WTC11 (cell line): ENCODE measurements around the gene PDIA2. TPM values are rescaled to one million over a fixed set of nuclear protein-coding genes. Genes with fewer than 3 reads are reported as not detected.
A peak's percentile ranks its signal among the peaks of the same experiment; 100 is the strongest.

Experiments used
- ATAC-seq: fragments of 200-7000 bp; cut with Tn5 transposase; 2 replicates; pipeline ENCODE4 v1.10.0; 2021; ENCODE audit warnings: mild to moderate bottlenecking, moderate library complexity
- CTCF ChIA-PET: fragments of 300-600 bp; sonication (Branson Sonifier 250); formaldehyde crosslinking; loops from one replicate; lab custom pipeline; 2021; ENCODE audit warnings: antibody characterized with exemption; lab: Charles Lee
- POLR2A ChIA-PET: fragments of 350-600 bp; sonication (Branson Sonifier 250); formaldehyde crosslinking; loops from one replicate; lab custom pipeline; 2021; ENCODE audit warnings: antibody characterized with exemption; lab: Charles Lee
- DNase-seq: peaks from one replicate; pipeline ENCODE4 v3.0.0; 2021; ENCODE audit warnings: low spot score
- H3K27ac Mint-ChIP-seq: 2 replicates; pipeline ENCODE4 v1.8.0; 2021; ENCODE audit warnings: mixed read lengths
- H3K27me3 Mint-ChIP-seq: 2 replicates; pipeline ENCODE4 v1.8.0; 2021; ENCODE audit warnings: low read depth, mild to moderate bottlenecking, moderate library complexity, mixed read lengths
- H3K36me3 Mint-ChIP-seq: 2 replicates; pipeline ENCODE4 v1.8.0; 2021; ENCODE audit warnings: mixed read lengths
- H3K4me1 Mint-ChIP-seq: 2 replicates; pipeline ENCODE4 v1.8.0; 2022; ENCODE audit warnings: mixed read lengths
- H3K4me3 Mint-ChIP-seq: 2 replicates; pipeline ENCODE4 v1.8.0; 2021; ENCODE audit warnings: mild to moderate bottlenecking, moderate library complexity, mixed read lengths
- H3K9me3 Mint-ChIP-seq: 2 replicates; pipeline ENCODE4 v1.8.0; 2021; ENCODE audit warnings: mixed read lengths
- ATF2 ChIP-seq: sonication (generic); formaldehyde crosslinking; IDR thresholded peaks from 2 replicates; pipeline ENCODE4 v1.8.1; 2022; ENCODE audit warnings: low read depth, missing genetic modification reagents, borderline replicate concordance
- ATF6 ChIP-seq: sonication (generic); formaldehyde crosslinking; IDR thresholded peaks from 2 replicates; pipeline ENCODE4 v1.8.1; 2023; ENCODE audit warnings: mild to moderate bottlenecking, missing genetic modification reagents
- CBFB ChIP-seq: sonication (generic); formaldehyde crosslinking; IDR thresholded peaks from 2 replicates; pipeline ENCODE4 v1.8.1; 2022; ENCODE audit warnings: mild to moderate bottlenecking, low read depth, missing genetic modification reagents
- CREB1 ChIP-seq: sonication (generic); formaldehyde crosslinking; IDR thresholded peaks from 2 replicates; pipeline ENCODE4 v1.8.0; 2023; ENCODE audit warnings: mild to moderate bottlenecking, missing genetic modification reagents
- CREM ChIP-seq: sonication (generic); formaldehyde crosslinking; IDR thresholded peaks from 2 replicates; pipeline ENCODE4 v1.8.1; 2022; ENCODE audit warnings: mild to moderate bottlenecking, missing genetic modification reagents, moderate library complexity
- E2F4 ChIP-seq: sonication (generic); formaldehyde crosslinking; IDR thresholded peaks from 2 replicates; pipeline ENCODE4 v1.8.1; 2022; ENCODE audit warnings: low read depth, mild to moderate bottlenecking, moderate library complexity, missing genetic modification reagents, borderline replicate concordance
- ELF4 ChIP-seq: sonication (generic); formaldehyde crosslinking; IDR thresholded peaks from 2 replicates; pipeline ENCODE4 v1.8.1; 2022; ENCODE audit warnings: low read depth, mild to moderate bottlenecking, moderate library complexity, missing genetic modification reagents
- ESRRA ChIP-seq: sonication (generic); formaldehyde crosslinking; IDR thresholded peaks from 2 replicates; pipeline ENCODE4 v1.8.1; 2022; ENCODE audit warnings: mild to moderate bottlenecking, missing genetic modification reagents, borderline replicate concordance
- FOXJ3 ChIP-seq: sonication (generic); formaldehyde crosslinking; IDR thresholded peaks from 2 replicates; pipeline ENCODE4 v1.9.0; 2021; ENCODE audit warnings: missing genetic modification reagents, mild to moderate bottlenecking, borderline replicate concordance
- GRHL2 ChIP-seq: fragments of 250-450 bp; sonication (Bioruptor Pico); IDR thresholded peaks from 2 replicates; pipeline ENCODE4 v1.8.0; 2022; ENCODE audit warnings: mild to moderate bottlenecking, moderate library complexity; ENCODE audit not compliant: insufficient replicate concordance, severe bottlenecking
- IRF1 ChIP-seq: sonication (generic); formaldehyde crosslinking; IDR thresholded peaks from 2 replicates; pipeline ENCODE4 v1.8.0; 2023; ENCODE audit warnings: missing genetic modification reagents
- IRF2 ChIP-seq: sonication (generic); formaldehyde crosslinking; IDR thresholded peaks from 2 replicates; pipeline ENCODE4 v1.8.0; 2022; ENCODE audit warnings: low read depth, missing genetic modification reagents, borderline replicate concordance
- JUN ChIP-seq: sonication (generic); formaldehyde crosslinking; IDR thresholded peaks from 2 replicates; pipeline ENCODE4 v1.8.0; 2023; ENCODE audit warnings: mild to moderate bottlenecking, missing genetic modification reagents
- MXD4 ChIP-seq: fragments of 250-450 bp; sonication (Bioruptor Pico); IDR thresholded peaks from 2 replicates; pipeline ENCODE4 v1.8.0; 2021; ENCODE audit warnings: mild to moderate bottlenecking, moderate library complexity, borderline replicate concordance
- MYBL2 ChIP-seq: sonication (generic); formaldehyde crosslinking; IDR thresholded peaks from 2 replicates; pipeline ENCODE4 v1.8.1; 2023; ENCODE audit warnings: mild to moderate bottlenecking, moderate library complexity, missing genetic modification reagents
- NFATC4 ChIP-seq: fragments of 250-450 bp; sonication (Bioruptor Pico); IDR thresholded peaks from 2 replicates; pipeline ENCODE4 v1.9.0; 2021; ENCODE audit warnings: mild to moderate bottlenecking
- OVOL2 ChIP-seq: fragments of 250-450 bp; sonication (Bioruptor Pico); IDR thresholded peaks from 2 replicates; pipeline ENCODE4 v1.9.0; 2021; ENCODE audit warnings: mild to moderate bottlenecking, borderline replicate concordance
- RELA ChIP-seq: sonication (generic); formaldehyde crosslinking; IDR thresholded peaks from 2 replicates; pipeline ENCODE4 v1.8.1; 2022; ENCODE audit warnings: missing genetic modification reagents, mild to moderate bottlenecking, borderline replicate concordance
- SOX15 ChIP-seq: fragments of 250-450 bp; sonication (Bioruptor Pico); IDR thresholded peaks from 2 replicates; pipeline ENCODE4 v1.9.0; 2021; ENCODE audit warnings: mild to moderate bottlenecking
- SP1 ChIP-seq: sonication (generic); formaldehyde crosslinking; conservative IDR thresholded peaks from 2 replicates; pipeline ENCODE4 v1.8.1; 2022; ENCODE audit warnings: missing genetic modification reagents
- TP53 ChIP-seq: sonication (generic); formaldehyde crosslinking; IDR thresholded peaks from 2 replicates; pipeline ENCODE4 v1.8.1; 2023; ENCODE audit warnings: mild to moderate bottlenecking, missing genetic modification reagents
- ZNF317 ChIP-seq: sonication (generic); formaldehyde crosslinking; IDR thresholded peaks from 2 replicates; pipeline ENCODE4 v1.8.1; 2023; ENCODE audit warnings: low read depth, mild to moderate bottlenecking, moderate library complexity, missing genetic modification reagents, borderline replicate concordance
- total RNA-seq: library from RNA; stranded (reverse); gene quantifications from 3 replicates; pipeline ENCODE4 v1.2.3, GENCODE V29; 2021
- TF ChIP-seq, protein P1 (sequence below): sonication (generic); formaldehyde crosslinking; IDR thresholded peaks from 2 replicates; pipeline ENCODE4 v1.8.1; 2023; ENCODE audit warnings: mild to moderate bottlenecking, missing genetic modification reagents
- TF ChIP-seq, protein P2 (sequence below): sonication (generic); formaldehyde crosslinking; IDR thresholded peaks from 2 replicates; pipeline ENCODE4 v1.8.1; 2022; ENCODE audit warnings: missing genetic modification reagents, borderline replicate concordance
- TF ChIP-seq, protein P3 (sequence below): fragments of 250-450 bp; sonication (Bioruptor Pico); IDR thresholded peaks from 2 replicates; pipeline ENCODE4 v1.9.0; 2021; ENCODE audit warnings: mild to moderate bottlenecking
- TF ChIP-seq, protein P4 (sequence below): sonication (generic); formaldehyde crosslinking; IDR thresholded peaks from 2 replicates; pipeline ENCODE4 v1.8.0; 2022; ENCODE audit warnings: mild to moderate bottlenecking, missing genetic modification reagents

The PDIA2 gene
- total RNA-seq, 1 experiment from 2014 or later, result 2.4 TPM

GRCh38 chr16:234468-235305, 48.3 kb upstream of the PDIA2 start, which contains the start of gene FAM234A:
Gene FAM234A, plus strand, starts transcription at chr16:234821. Its CDS starts 19,593 bp downstream, at chr16:254414.
- Mint-ChIP-seq H3K4me1 (peaks cover 5% of the 10 kb centered on the region; the same call in 1 of the 2 replicates), H3K27me3 (0 out of 2 replicates have a peak, but pooled peaks cover 3% of the 10 kb centered on the region), H3K27ac (peak within 1 kb of the TSS; percentile 99), H3K9me3 (no peaks in the 10 kb centered on the region), H3K36me3 (peaks cover 6% of the 10 kb centered on the region), H3K4me3 (peak within 1 kb of the TSS; percentile 99)
- DNase-seq (peak; percentile 95), ATAC-seq (peak; percentile 73)
- ChIA-PET POLR2A (interaction anchor here (0.6 to 1.6 kb wide), 7 partner anchors 28 to 332 kb away, joined by 3 to 6 read pairs (median 4); partner anchors contain the start of genes NHLRC4, POLR3K and SNRNP25), CTCF (interaction anchor here (0.5 to 2.1 kb wide), 15 partner anchors 10 to 257 kb away, joined by 3 to 11 read pairs (median 3); no protein-coding TSS in a partner anchor)
- TF ChIP-seq OVOL2, result no peak
- 0 out of 2 replicates have a peak, but pooled peaks have one; percentile 6 for TF ChIP-seq CBFB (CRISPR knock-in tag)
- TF ChIP-seq CREM (CRISPR knock-in tag), result peak; percentile 86; the same call in 1 of the 2 replicates
- TF ChIP-seq GRHL2 (CRISPR knock-in tag), result no peak
- TF ChIP-seq E2F4 (CRISPR knock-in tag), result no peak; the same call in 1 of the 2 replicates
- TF ChIP-seq, protein P1, sequence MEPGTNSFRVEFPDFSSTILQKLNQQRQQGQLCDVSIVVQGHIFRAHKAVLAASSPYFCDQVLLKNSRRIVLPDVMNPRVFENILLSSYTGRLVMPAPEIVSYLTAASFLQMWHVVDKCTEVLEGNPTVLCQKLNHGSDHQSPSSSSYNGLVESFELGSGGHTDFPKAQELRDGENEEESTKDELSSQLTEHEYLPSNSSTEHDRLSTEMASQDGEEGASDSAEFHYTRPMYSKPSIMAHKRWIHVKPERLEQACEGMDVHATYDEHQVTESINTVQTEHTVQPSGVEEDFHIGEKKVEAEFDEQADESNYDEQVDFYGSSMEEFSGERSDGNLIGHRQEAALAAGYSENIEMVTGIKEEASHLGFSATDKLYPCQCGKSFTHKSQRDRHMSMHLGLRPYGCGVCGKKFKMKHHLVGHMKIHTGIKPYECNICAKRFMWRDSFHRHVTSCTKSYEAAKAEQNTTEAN (CRISPR knock-in tag), result 0 out of 2 replicates have a peak, but pooled peaks have one; percentile 35
- TF ChIP-seq RELA (CRISPR knock-in tag), result 0 out of 2 replicates have a peak, but pooled peaks have one; percentile 39
- peak; percentile 16; the same call in 1 of the 2 replicates for TF ChIP-seq TP53 (CRISPR knock-in tag)
- TF ChIP-seq, protein P2, sequence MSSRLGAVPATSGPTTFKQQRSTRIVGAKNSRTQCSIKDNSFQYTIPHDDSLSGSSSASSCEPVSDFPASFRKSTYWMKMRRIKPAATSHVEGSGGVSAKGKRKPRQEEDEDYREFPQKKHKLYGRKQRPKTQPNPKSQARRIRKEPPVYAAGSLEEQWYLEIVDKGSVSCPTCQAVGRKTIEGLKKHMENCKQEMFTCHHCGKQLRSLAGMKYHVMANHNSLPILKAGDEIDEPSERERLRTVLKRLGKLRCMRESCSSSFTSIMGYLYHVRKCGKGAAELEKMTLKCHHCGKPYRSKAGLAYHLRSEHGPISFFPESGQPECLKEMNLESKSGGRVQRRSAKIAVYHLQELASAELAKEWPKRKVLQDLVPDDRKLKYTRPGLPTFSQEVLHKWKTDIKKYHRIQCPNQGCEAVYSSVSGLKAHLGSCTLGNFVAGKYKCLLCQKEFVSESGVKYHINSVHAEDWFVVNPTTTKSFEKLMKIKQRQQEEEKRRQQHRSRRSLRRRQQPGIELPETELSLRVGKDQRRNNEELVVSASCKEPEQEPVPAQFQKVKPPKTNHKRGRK, result no peak
- TF ChIP-seq, protein P3, sequence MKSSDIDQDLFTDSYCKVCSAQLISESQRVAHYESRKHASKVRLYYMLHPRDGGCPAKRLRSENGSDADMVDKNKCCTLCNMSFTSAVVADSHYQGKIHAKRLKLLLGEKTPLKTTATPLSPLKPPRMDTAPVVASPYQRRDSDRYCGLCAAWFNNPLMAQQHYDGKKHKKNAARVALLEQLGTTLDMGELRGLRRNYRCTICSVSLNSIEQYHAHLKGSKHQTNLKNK, result no peak
- no peak for TF ChIP-seq IRF2
- no peak for TF ChIP-seq CREB1 (CRISPR knock-in tag)
- TF ChIP-seq ATF2 (CRISPR knock-in tag), result no peak
- 0 out of 2 replicates have a peak, but pooled peaks have one; percentile 41 for TF ChIP-seq ESRRA (CRISPR knock-in tag)
- 0 out of 2 replicates have a peak, but pooled peaks have one; percentile 51 for TF ChIP-seq JUN (CRISPR knock-in tag)
- TF ChIP-seq, protein P4, sequence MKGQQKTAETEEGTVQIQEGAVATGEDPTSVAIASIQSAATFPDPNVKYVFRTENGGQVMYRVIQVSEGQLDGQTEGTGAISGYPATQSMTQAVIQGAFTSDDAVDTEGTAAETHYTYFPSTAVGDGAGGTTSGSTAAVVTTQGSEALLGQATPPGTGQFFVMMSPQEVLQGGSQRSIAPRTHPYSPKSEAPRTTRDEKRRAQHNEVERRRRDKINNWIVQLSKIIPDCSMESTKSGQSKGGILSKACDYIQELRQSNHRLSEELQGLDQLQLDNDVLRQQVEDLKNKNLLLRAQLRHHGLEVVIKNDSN (CRISPR knock-in tag), result peak; percentile 11; the same call in 1 of the 2 replicates
- no peak for TF ChIP-seq ELF4 (CRISPR knock-in tag)
- no peak for TF ChIP-seq NFATC4
- TF ChIP-seq MXD4 (CRISPR knock-in tag), result no peak
- no peak for TF ChIP-seq ZNF317 (CRISPR knock-in tag)
- no peak for TF ChIP-seq FOXJ3 (CRISPR knock-in tag)
- no peak for TF ChIP-seq MYBL2 (CRISPR knock-in tag)
- TF ChIP-seq SP1 (CRISPR knock-in tag), result peak; percentile 99
- no peak for TF ChIP-seq IRF1 (CRISPR knock-in tag)
- TF ChIP-seq ATF6 (CRISPR knock-in tag), result no peak
- TF ChIP-seq SOX15 (CRISPR knock-in tag), result no peak
